GM18951 (cell line): ENCODE results near the gene FAM227B.
"Not testable (repeated sequence)": the region's sequence is repeated elsewhere in the genome, so short reads cannot be mapped to it uniquely, and the experiment has no call there.

Experiments used
- POLR2A ChIP-seq: IDR thresholded peaks from 4 replicates; pipeline ENCODE4 v1.6.1; 2011; ENCODE audit warnings: mild to moderate bottlenecking; ENCODE audit not compliant: insufficient read length, insufficient read depth; ENCODE audit errors: extremely low read depth
- in situ Hi-C: fragments of 300-500 bp; cut with MboI; formaldehyde crosslinking; loops from one replicate; pipeline ENCODE4 v1.12.0; 2022; ENCODE audit warnings: low sequenced_read_pairs, mixed read lengths, inconsistent platforms; ENCODE audit not compliant: unreplicated experiment

The FAM227B gene

GRCh38 chr15:49495993-49496753 is 124.4 kb downstream of the FAM227B start:
- in situ Hi-C loops, result no loop called here
- no peak for TF ChIP-seq POLR2A

GRCh38 chr15:49494842-49495241 is 125.8 kb downstream of the FAM227B start:
- TF ChIP-seq POLR2A, result no peak
- in situ Hi-C loops, result no loop called here

GRCh38 chr15:49492830-49493229 is 127.8 kb downstream of the FAM227B start:
- no peak for TF ChIP-seq POLR2A
- in situ Hi-C loops, result no loop called here

GRCh38 chr15:49492151-49492550 is 128.5 kb downstream of the FAM227B start:
- in situ Hi-C loops, result no loop called here
- TF ChIP-seq POLR2A, result no peak

- in situ Hi-C loops, result no loop called here
- no peak for TF ChIP-seq POLR2A
These were observed 129.7 kb downstream of the FAM227B start for GRCh38 chr15:49490966-49491365.

GRCh38 chr15:49485401-49485800 is 135.2 kb downstream of the FAM227B start:
- in situ Hi-C loops, result not testable (repeated sequence)

- in situ Hi-C loops, result not testable (repeated sequence)
These were observed 141.6 kb downstream of the FAM227B start for GRCh38 chr15:49478982-49479381.

- in situ Hi-C loops, result not testable (repeated sequence)
These were observed 142.6 kb downstream of the FAM227B start for GRCh38 chr15:49478021-49478420.

GRCh38 chr15:49473031-49473430 is 147.6 kb downstream of the FAM227B start:
- no peak for TF ChIP-seq POLR2A
- in situ Hi-C loops, result loop anchor here (25.0 kb wide), 1 partner anchor 839 kb away; no protein-coding TSS in a partner anchor

GRCh38 chr15:49472338-49472737 is 148.3 kb downstream of the FAM227B start:
- in situ Hi-C loops, result loop anchor here (25.0 kb wide), 1 partner anchor 840 kb away; no protein-coding TSS in a partner anchor

GRCh38 chr15:49471733-49472132 is 148.9 kb downstream of the FAM227B start:
- TF ChIP-seq POLR2A, result no peak

More at GRCh38 chr15:49472338-49472737, 148.3 kb downstream of the FAM227B start:
- TF ChIP-seq POLR2A, result no peak

GRCh38 chr15:49471248-49471647 is 149.4 kb downstream of the FAM227B start:
- in situ Hi-C loops, result loop anchor here (25.0 kb wide), 1 partner anchor 841 kb away; no protein-coding TSS in a partner anchor

More at GRCh38 chr15:49471733-49472132, 148.9 kb downstream of the FAM227B start:
- in situ Hi-C loops, result loop anchor here (25.0 kb wide), 1 partner anchor 841 kb away; no protein-coding TSS in a partner anchor

GRCh38 chr15:49468481-49468839 is 152.2 kb downstream of the FAM227B start:
- no peak for TF ChIP-seq POLR2A
- in situ Hi-C loops, result loop anchor here (25.0 kb wide), 1 partner anchor 844 kb away; no protein-coding TSS in a partner anchor

- in situ Hi-C loops, result loop anchor here (25.0 kb wide), 1 partner anchor 844 kb away; no protein-coding TSS in a partner anchor
- no peak for TF ChIP-seq POLR2A
These were observed 152.7 kb downstream of the FAM227B start for GRCh38 chr15:49467746-49468480.
